ENCODE data around the gene CANX.

The CANX gene

GRCh38 chr5:179767496-179768100 is 68.8 kb downstream of the CANX start:
- no peak for TF ChIP-seq RAD21 (IDR thresholded peaks at IDR 0.05; ENCODE audit: low read depth)
- TF ChIP-seq NFIC (IDR thresholded peaks at IDR 0.05) = no peak
- no peak for TF ChIP-seq CEBPB (IDR thresholded peaks at IDR 0.05)
- no peak for TF ChIP-seq TCF12 (IDR thresholded peaks at IDR 0.05; ENCODE audit: low read depth)
- TF ChIP-seq REST (IDR thresholded peaks at IDR 0.05; ENCODE audit: low read depth) = no peak
- no peak for TF ChIP-seq YY1 (IDR thresholded peaks at IDR 0.05; ENCODE audit: low read depth)
- no peak for TF ChIP-seq EP300 (IDR thresholded peaks at IDR 0.05; ENCODE audit: borderline replicate concordance)
- no peak for TF ChIP-seq TEAD4 (IDR thresholded peaks at IDR 0.05)
- TF ChIP-seq MAX (IDR thresholded peaks at IDR 0.05) = no peak
- TF ChIP-seq CREB1 (IDR thresholded peaks at IDR 0.05; ENCODE audit: low read depth) = no peak
- TF ChIP-seq ZBTB7A (IDR thresholded peaks at IDR 0.05; ENCODE audit: low read depth) = no peak
- no peak for TF ChIP-seq USF1 (IDR thresholded peaks at IDR 0.05)
- no peak for TF ChIP-seq TAF1 (IDR thresholded peaks at IDR 0.05; ENCODE audit: low read depth)
- TF ChIP-seq FOXM1 (IDR thresholded peaks at IDR 0.05; ENCODE audit: borderline replicate concordance, low read depth) = no peak
- no peak for TF ChIP-seq EGR1 (IDR thresholded peaks at IDR 0.05)

GRCh38 chr5:179768326-179769085 is 69.7 kb downstream of the CANX start:
- no peak for TF ChIP-seq TCF12 (IDR thresholded peaks at IDR 0.05; ENCODE audit: low read depth)
- TF ChIP-seq MAX (IDR thresholded peaks at IDR 0.05) = no peak
- TF ChIP-seq USF1 (IDR thresholded peaks at IDR 0.05) = no peak
- no peak for TF ChIP-seq EP300 (IDR thresholded peaks at IDR 0.05; ENCODE audit: borderline replicate concordance)
- TF ChIP-seq FOXM1 (IDR thresholded peaks at IDR 0.05; ENCODE audit: borderline replicate concordance, low read depth) = no peak
- TF ChIP-seq EGR1 (IDR thresholded peaks at IDR 0.05) = no peak
- TF ChIP-seq TEAD4 (IDR thresholded peaks at IDR 0.05) = no peak
- no peak for TF ChIP-seq YY1 (IDR thresholded peaks at IDR 0.05; ENCODE audit: low read depth)
- TF ChIP-seq CREB1 (IDR thresholded peaks at IDR 0.05; ENCODE audit: low read depth) = no peak
- no peak for TF ChIP-seq REST (IDR thresholded peaks at IDR 0.05; ENCODE audit: low read depth)
- no peak for TF ChIP-seq RAD21 (IDR thresholded peaks at IDR 0.05; ENCODE audit: low read depth)
- no peak for TF ChIP-seq NFIC (IDR thresholded peaks at IDR 0.05)

GRCh38 chr5:179769271-179769670 is 70.5 kb downstream of the CANX start:
- TF ChIP-seq MAX (IDR thresholded peaks at IDR 0.05) = no peak
- TF ChIP-seq YY1 (IDR thresholded peaks at IDR 0.05; ENCODE audit: low read depth) = no peak
- TF ChIP-seq RAD21 (IDR thresholded peaks at IDR 0.05; ENCODE audit: low read depth) = no peak
- no peak for TF ChIP-seq TAF1 (IDR thresholded peaks at IDR 0.05; ENCODE audit: low read depth)

DNA sequence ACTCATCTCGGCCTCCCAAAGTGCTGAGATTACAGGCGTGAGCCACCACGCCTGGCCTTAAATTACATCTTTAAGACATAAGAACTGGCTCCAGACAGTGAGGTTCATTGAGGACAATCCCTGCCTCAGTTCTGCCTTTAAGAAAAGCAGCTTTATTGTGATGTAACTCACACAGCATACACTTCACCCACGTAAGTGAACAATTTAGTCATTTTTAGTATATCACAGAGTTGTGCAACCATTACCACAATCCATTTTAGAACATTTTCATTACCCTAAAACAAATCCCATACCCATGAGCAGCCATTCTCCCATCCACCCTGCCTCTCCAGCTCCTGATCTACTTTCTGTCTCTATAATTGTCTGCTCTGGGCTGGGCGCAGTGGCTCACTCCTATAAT is 71.0 kb downstream of the CANX start:
- TF ChIP-seq FOXM1 (IDR thresholded peaks at IDR 0.05; ENCODE audit: borderline replicate concordance, low read depth) = no peak
- TF ChIP-seq EGR1 (IDR thresholded peaks at IDR 0.05) = no peak
- no peak for TF ChIP-seq CREB1 (IDR thresholded peaks at IDR 0.05; ENCODE audit: low read depth)
- no peak for TF ChIP-seq CEBPB (IDR thresholded peaks at IDR 0.05)
- no peak for TF ChIP-seq TEAD4 (IDR thresholded peaks at IDR 0.05)
- no peak for TF ChIP-seq TAF1 (IDR thresholded peaks at IDR 0.05; ENCODE audit: low read depth)
- no peak for TF ChIP-seq TCF12 (IDR thresholded peaks at IDR 0.05; ENCODE audit: low read depth)
- TF ChIP-seq NFIC (IDR thresholded peaks at IDR 0.05) = no peak
- no peak for TF ChIP-seq MAX (IDR thresholded peaks at IDR 0.05)
- no peak for TF ChIP-seq YY1 (IDR thresholded peaks at IDR 0.05; ENCODE audit: low read depth)
- no peak for TF ChIP-seq ZBTB7A (IDR thresholded peaks at IDR 0.05; ENCODE audit: low read depth)
- no peak for TF ChIP-seq RAD21 (IDR thresholded peaks at IDR 0.05; ENCODE audit: low read depth)
- no peak for TF ChIP-seq REST (IDR thresholded peaks at IDR 0.05; ENCODE audit: low read depth)
- TF ChIP-seq USF1 (IDR thresholded peaks at IDR 0.05) = no peak
- no peak for TF ChIP-seq EP300 (IDR thresholded peaks at IDR 0.05; ENCODE audit: borderline replicate concordance)
